GM19240 (cell line): ENCODE results near the gene RGS7.
A peak's percentile ranks its signal among the peaks of the same experiment; 100 is the strongest.
"Not testable (repeated sequence)": the region's sequence is repeated elsewhere in the genome, so short reads cannot be mapped to it uniquely, and the experiment has no call there.

Source experiments
- DNase-seq: peaks from one replicate; pipeline ENCODE4 v3.0.0; 2011; ENCODE audit warnings: low spot score; ENCODE audit not compliant: insufficient read length

The RGS7 gene

GRCh38 chr1:240993004-240993403 is 364.0 kb downstream of the RGS7 start:
- no peak for DNase-seq

GRCh38 chr1:240991230-240991629 is 365.8 kb downstream of the RGS7 start:
- DNase-seq: no peak

- no peak for DNase-seq
Measured at GRCh38 chr1:240987928-240988327, 369.1 kb downstream of the RGS7 start.

GRCh38 chr1:240985081-240985480 is 371.9 kb downstream of the RGS7 start:
- DNase-seq: no peak

GRCh38 chr1:240980342-240980741 is 376.7 kb downstream of the RGS7 start:
- no peak for DNase-seq

- no peak for DNase-seq
Measured at GRCh38 chr1:240976685-240977084, 380.3 kb downstream of the RGS7 start.

GRCh38 chr1:240973875-240974274 is 383.1 kb downstream of the RGS7 start:
- no peak for DNase-seq

GRCh38 chr1:240972059-240972458 is 384.9 kb downstream of the RGS7 start:
- DNase-seq: not testable (repeated sequence)

- DNase-seq: no peak
Measured at GRCh38 chr1:240970253-240970652, 386.8 kb downstream of the RGS7 start.

GRCh38 chr1:240968864-240969263 is 388.1 kb downstream of the RGS7 start:
- DNase-seq: no peak

GRCh38 chr1:240967070-240967724 is 389.8 kb downstream of the RGS7 start:
- no peak for DNase-seq

- no peak for DNase-seq
Measured at GRCh38 chr1:240965581-240966091, 391.4 kb downstream of the RGS7 start.

GRCh38 chr1:240962086-240962485 is 394.9 kb downstream of the RGS7 start:
- DNase-seq: no peak

- no peak for DNase-seq
Measured at GRCh38 chr1:240956424-240956823, 400.6 kb downstream of the RGS7 start.

GRCh38 chr1:240956020-240956419 is 401.0 kb downstream of the RGS7 start:
- no peak for DNase-seq

GRCh38 chr1:240947438-240948224 is 409.4 kb downstream of the RGS7 start:
- DNase-seq: no peak

GRCh38 chr1:240946926-240947325 is 410.1 kb downstream of the RGS7 start:
- DNase-seq: peak; percentile 2

- DNase-seq: no peak
Measured at GRCh38 chr1:240942901-240943300, 414.1 kb downstream of the RGS7 start.

GRCh38 chr1:240941701-240942370 is 415.2 kb downstream of the RGS7 start:
- no peak for DNase-seq

GRCh38 chr1:240936911-240937668 is 419.9 kb downstream of the RGS7 start:
- no peak for DNase-seq

- no peak for DNase-seq
Measured at GRCh38 chr1:240935920-240936319, 421.1 kb downstream of the RGS7 start.
